ENCODE measurements around the gene EPB42.

DNA sequence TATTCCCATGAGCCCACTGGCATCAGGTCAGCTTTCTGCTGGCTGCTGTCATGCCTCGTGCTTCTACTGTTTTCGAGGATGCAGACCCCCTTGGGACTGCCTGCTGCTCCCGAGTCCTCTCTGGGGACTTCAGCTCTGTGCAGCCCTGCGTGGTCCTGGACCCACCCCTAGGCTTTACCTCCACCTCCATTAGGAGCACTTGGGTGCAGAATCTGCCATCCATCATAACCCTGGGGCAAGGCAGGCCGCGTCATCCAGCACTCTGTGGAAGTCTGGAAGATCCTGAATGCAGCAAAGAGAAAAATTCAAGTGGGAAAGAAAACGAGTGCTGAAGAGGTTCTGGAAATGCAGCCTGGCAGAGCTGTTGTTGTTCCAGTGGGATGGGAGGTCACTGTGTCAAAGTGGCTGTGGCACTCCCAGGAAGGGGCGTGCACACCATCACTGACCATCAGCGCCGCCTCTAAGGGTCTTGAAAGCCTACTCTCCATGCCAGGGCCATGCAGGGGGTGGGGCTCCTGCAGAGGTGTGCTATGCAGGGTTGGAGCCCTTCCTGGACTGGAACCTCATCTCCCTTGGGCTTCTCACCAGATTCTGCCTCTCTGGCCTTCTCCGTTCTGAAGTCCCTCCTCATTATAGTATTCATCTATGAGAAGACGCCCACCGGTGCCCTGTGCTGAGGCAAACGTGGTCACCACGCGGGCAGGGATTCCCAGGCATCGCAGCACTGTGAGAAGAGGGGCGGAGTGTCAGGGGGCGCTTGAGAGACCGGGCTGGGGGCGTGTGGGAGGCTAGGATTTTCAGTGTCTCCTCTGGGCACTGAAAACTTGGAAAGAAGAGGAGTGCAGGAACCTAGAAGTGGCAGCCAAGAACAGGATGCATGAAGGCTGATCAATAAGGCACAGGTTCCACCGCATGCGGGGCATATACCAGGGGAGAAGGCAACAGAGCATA, 12.5 kb downstream of the EPB42 start:
- TF ChIP-seq, protein P1, sequence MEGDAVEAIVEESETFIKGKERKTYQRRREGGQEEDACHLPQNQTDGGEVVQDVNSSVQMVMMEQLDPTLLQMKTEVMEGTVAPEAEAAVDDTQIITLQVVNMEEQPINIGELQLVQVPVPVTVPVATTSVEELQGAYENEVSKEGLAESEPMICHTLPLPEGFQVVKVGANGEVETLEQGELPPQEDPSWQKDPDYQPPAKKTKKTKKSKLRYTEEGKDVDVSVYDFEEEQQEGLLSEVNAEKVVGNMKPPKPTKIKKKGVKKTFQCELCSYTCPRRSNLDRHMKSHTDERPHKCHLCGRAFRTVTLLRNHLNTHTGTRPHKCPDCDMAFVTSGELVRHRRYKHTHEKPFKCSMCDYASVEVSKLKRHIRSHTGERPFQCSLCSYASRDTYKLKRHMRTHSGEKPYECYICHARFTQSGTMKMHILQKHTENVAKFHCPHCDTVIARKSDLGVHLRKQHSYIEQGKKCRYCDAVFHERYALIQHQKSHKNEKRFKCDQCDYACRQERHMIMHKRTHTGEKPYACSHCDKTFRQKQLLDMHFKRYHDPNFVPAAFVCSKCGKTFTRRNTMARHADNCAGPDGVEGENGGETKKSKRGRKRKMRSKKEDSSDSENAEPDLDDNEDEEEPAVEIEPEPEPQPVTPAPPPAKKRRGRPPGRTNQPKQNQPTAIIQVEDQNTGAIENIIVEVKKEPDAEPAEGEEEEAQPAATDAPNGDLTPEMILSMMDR (conservative IDR thresholded peaks at IDR 0.05; ENCODE audit: low read depth in 2 of 2) = no peak
- no peak for TF ChIP-seq EZH2 (IDR thresholded peaks at IDR 0.05; ENCODE audit: low read depth, unreplicated experiment)
- no peak for TF ChIP-seq EZH2phosphoT487 (IDR thresholded peaks at IDR 0.05; ENCODE audit: unreplicated experiment)
- TF ChIP-seq STAT1 (IDR thresholded peaks at IDR 0.05; ENCODE audit: unreplicated experiment) = no peak
- TF ChIP-seq JUNB (IDR thresholded peaks at IDR 0.05; ENCODE audit: unreplicated experiment) = no peak
- no peak for TF ChIP-seq CREB1 (CRISPR knock-in tag; IDR thresholded peaks at IDR 0.05; ENCODE audit: low read depth)
- no peak for TF ChIP-seq POLR2AphosphoS5 (IDR thresholded peaks at IDR 0.05; ENCODE audit: low read depth)
